Breast epithelium (tissue), 4 donors: ENCODE results near the gene PTF1A. TPM values are rescaled to one million over a fixed set of nuclear protein-coding genes. Genes with fewer than 3 reads are reported as not detected.

Experiments
- DNase-seq, 2 donors: peaks; one replicate each; pipeline ENCODE4 v3.0.0-alpha.2; 2019; ENCODE audit warnings: low spot score in 2 of 2
- H3K27ac ChIP-seq, 2 donors: fragments of 200-600 bp; sonication (generic) in 1 of 2; one replicate each; pipeline ENCODE4 v1.5.1; 2016 to 2019; ENCODE audit warnings: mild to moderate bottlenecking in 1 of 2
- H3K27me3 ChIP-seq, 2 donors: fragments of 200-600 bp; sonication (generic) in 1 of 2; one replicate each; pipeline versions ENCODE4 v1.5.1 to v1.6.0; 2017 to 2019; ENCODE audit warnings: control low read depth in 1 of 2, mild to moderate bottlenecking in 1 of 2
- H3K36me3 ChIP-seq: fragments of 200-600 bp; one replicate; pipeline ENCODE4 v1.5.1; 2019
- H3K4me1 ChIP-seq, 2 donors: fragments of 200-600 bp; sonication (generic); one replicate each; pipeline ENCODE4 v1.5.1; 2016 to 2019; ENCODE audit warnings: control low read depth in 1 of 2
- H3K4me3 ChIP-seq, 3 donors: fragments of 200-600 bp; sonication (generic); 1 replicate in 2 of 3; 2 replicates in 1 of 3; pipeline ENCODE4 v1.5.1; 2016 to 2019; ENCODE audit warnings: mild to moderate bottlenecking in 3 of 3, moderate library complexity in 2 of 3
- H3K9me3 ChIP-seq, 2 donors: fragments of 200-600 bp; sonication (generic) in 1 of 2; one replicate each; pipeline ENCODE4 v1.5.1; 2016 to 2019; ENCODE audit warnings: control low read depth in 1 of 2
- POLR2A ChIP-seq: fragments of 450-650 bp; IDR thresholded peaks from one replicate; pipeline ENCODE4 v1.6.1; 2016; ENCODE audit warnings: antibody characterized with exemption, mild to moderate bottlenecking, moderate library complexity
- POLR2AphosphoS5 ChIP-seq, 3 donors: sonication (generic); formaldehyde crosslinking; IDR thresholded peaks; one replicate each; pipeline ENCODE4 v1.6.1; 2017; ENCODE audit warnings: antibody characterized with exemption in 3 of 3
- intact Hi-C: fragments of 100-400 bp; cut with DNase I; formaldehyde crosslinking; loops from one replicate; pipeline ENCODE4 v1.15.1; 2023; ENCODE audit warnings: low total_unique reads
- total RNA-seq, 3 donors: library from RNA; depleted of rRNA; stranded (reverse); fragments of >200 nt; gene quantifications; one replicate each; pipeline ENCODE4 v1.1.0, GENCODE V29; 2016
- TF ChIP-seq, protein P1 (sequence below), 3 donors: fragments of 450-650 bp; IDR thresholded peaks; one replicate each; pipeline ENCODE4 v1.5.1; 2016 to 2017; ENCODE audit warnings: antibody characterized with exemption in 3 of 3, mild to moderate bottlenecking in 3 of 3, moderate library complexity in 3 of 3

The PTF1A gene
- total RNA-seq, 3 donors from 2014 or later = not detected

DNA sequence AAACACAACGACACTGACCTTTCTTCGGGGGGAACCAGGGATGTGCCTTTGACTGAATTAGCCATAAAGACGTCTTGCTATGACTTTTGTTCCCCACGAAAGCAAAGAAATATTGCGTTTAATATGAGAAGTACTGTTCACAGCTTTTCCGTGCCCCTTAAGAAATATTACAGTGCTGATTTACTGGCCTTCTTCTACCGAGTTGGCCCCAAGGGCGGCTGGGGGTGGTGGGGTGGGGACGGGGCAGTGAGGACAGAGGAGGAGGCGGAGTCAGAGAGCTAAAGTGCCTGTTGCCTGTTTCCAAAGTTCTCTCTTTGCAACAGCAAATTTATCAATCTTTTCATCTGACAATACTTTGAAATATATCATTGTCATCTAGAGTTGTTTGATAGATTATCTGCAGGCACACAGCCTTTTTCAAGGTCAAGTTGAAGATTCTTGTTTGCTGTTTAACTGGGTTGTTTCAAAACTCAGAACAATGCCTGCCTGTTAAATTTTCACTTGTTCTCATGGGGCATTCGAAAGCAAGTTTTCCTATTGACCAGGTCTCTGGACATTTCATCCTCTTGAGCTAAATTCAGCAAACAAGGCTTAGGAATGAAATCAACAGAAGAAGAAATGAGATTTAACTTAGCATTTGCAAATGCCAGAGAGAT is 9.0 kb downstream of the PTF1A start:
- intact Hi-C loops = no loop called here
- no peak for DNase-seq
- H3K9me3 ChIP-seq = no peaks in the 10 kb centered on the region
- no peaks in the 10 kb centered on the region for H3K36me3 ChIP-seq
- H3K4me1 ChIP-seq = no peaks in the 10 kb centered on the region
- H3K27ac ChIP-seq = no peak overlapping the region
- no peak overlapping the region for H3K4me3 ChIP-seq
- TF ChIP-seq, protein P1, sequence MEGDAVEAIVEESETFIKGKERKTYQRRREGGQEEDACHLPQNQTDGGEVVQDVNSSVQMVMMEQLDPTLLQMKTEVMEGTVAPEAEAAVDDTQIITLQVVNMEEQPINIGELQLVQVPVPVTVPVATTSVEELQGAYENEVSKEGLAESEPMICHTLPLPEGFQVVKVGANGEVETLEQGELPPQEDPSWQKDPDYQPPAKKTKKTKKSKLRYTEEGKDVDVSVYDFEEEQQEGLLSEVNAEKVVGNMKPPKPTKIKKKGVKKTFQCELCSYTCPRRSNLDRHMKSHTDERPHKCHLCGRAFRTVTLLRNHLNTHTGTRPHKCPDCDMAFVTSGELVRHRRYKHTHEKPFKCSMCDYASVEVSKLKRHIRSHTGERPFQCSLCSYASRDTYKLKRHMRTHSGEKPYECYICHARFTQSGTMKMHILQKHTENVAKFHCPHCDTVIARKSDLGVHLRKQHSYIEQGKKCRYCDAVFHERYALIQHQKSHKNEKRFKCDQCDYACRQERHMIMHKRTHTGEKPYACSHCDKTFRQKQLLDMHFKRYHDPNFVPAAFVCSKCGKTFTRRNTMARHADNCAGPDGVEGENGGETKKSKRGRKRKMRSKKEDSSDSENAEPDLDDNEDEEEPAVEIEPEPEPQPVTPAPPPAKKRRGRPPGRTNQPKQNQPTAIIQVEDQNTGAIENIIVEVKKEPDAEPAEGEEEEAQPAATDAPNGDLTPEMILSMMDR (IDR thresholded peaks at IDR 0.05) = no peak
- TF ChIP-seq POLR2AphosphoS5 (IDR thresholded peaks at IDR 0.05) (no peak), POLR2A (no peak)
- peaks cover 0 to 77% of the 10 kb centered on the region in 2 donors for H3K27me3 ChIP-seq

DNA sequence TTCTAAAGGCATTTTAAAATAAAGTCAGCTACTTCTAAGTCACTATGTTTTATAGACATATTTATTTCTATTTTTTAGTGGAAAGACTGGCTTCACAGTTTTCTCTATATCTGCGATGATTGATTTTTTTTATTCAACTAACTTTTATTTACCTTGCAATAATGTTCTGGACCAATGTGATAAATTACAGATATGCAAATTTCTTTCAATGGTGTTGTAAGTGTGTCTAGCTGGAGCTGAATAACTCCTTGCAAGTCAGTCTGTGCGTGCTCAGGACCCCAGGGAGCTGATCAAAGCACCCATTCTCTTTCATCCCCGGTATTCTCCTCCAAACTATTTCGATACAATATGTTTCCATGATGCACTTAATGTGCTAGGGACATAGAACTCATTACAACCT is 9.7 kb downstream of the PTF1A start:
- H3K4me1 ChIP-seq = no peaks in the 10 kb centered on the region
- H3K36me3 ChIP-seq = no peaks in the 10 kb centered on the region
- peaks cover 0 to 69% of the 10 kb centered on the region in 2 donors for H3K27me3 ChIP-seq
- TF ChIP-seq, protein P1 (IDR thresholded peaks at IDR 0.05) = no peak
- TF ChIP-seq POLR2AphosphoS5 (IDR thresholded peaks at IDR 0.05) (no peak), POLR2A (no peak)
- no peak overlapping the region for H3K27ac ChIP-seq
- intact Hi-C loops = no loop called here
- no peak for DNase-seq
- H3K4me3 ChIP-seq = no peak overlapping the region
- H3K9me3 ChIP-seq = no peaks in the 10 kb centered on the region

DNA sequence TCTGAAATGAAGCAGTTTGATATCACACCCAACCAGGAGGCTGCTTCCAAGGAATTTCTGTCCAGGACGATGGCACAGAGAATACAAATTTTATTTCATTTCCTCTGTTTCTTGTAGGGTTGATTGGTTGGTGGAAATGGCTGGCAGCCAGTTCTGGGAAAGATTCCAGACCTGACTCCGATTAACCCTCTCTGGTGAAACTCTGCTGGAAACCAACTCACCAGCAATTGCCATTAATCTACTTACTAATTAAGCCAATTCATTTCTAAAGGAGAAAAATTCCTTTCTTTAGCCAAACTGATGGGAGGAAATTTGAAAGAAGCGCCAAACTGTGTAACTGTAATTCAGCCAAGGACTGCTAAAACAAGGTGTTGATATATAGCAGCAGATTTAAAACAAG is 10.7 kb downstream of the PTF1A start:
- no peak overlapping the region for H3K4me3 ChIP-seq
- TF ChIP-seq, protein P1 (IDR thresholded peaks at IDR 0.05) = no peak
- TF ChIP-seq POLR2AphosphoS5 (IDR thresholded peaks at IDR 0.05) (no peak), POLR2A (no peak)
- intact Hi-C loops = no loop called here

DNA sequence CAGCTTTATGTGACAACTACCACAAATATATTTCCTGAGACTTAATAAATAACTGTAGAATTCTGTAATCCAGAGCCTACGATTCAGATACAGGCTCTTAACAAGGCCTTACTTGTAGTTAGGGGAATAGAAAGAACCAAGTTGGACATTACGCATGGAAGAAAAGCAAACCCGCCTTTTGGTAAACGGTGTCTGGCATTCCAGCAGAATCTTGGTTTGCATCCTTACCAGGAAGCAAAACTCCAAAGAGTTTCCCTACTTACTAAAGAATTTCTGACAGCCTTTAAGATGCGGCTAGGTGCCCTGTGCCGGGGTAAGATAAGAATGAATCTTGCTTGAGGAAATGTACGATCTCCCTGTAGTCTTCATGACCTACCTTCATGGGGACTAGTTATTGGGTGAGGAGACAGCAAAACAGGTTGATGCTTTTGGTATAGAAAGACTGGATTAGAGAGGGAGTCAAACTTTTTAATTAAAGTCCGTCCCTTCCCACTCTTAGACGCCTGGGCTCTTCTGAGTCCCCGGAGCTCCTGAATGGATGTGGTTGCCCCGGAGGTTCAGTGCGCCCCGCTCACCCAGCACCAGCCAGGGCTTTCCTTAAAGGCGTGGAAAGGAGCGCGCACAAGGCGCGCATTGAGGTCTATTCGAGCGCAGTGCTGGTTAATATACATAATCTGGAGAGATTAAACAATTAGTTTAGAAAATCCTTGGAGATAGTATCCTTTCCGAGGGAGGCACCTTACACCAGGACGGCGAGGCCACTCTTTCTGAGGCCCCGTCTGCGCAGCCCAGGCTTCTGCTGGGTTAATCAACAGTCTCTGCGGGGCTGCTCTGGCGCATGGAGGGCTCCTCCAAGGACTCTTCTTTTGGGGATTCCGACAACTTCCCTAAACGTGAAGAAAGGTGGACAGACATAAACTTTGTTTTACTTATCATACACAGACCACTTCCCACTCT is 11.5 kb downstream of the PTF1A start:
- H3K4me3 ChIP-seq = no peak overlapping the region
- H3K4me1 ChIP-seq = no peaks in the 10 kb centered on the region
- peaks cover 0 to 51% of the 10 kb centered on the region in 2 donors for H3K27me3 ChIP-seq
- DNase-seq = no peak
- H3K36me3 ChIP-seq = no peaks in the 10 kb centered on the region
- intact Hi-C loops = no loop called here
- no peak for TF ChIP-seq POLR2AphosphoS5 (IDR thresholded peaks at IDR 0.05)
- TF ChIP-seq, protein P1 (IDR thresholded peaks at IDR 0.05) = no peak
- TF ChIP-seq POLR2A = no peak
- no peak overlapping the region for H3K27ac ChIP-seq
- no peaks in the 10 kb centered on the region for H3K9me3 ChIP-seq

More for the DNA sequence above, 10.7 kb downstream of the PTF1A start:
- Histone ChIP-seq H3K36me3 (no peaks in the 10 kb centered on the region), H3K27ac (no peak overlapping the region), H3K4me1 (no peaks in the 10 kb centered on the region), H3K27me3 (peaks cover 0 to 60% of the 10 kb centered on the region in 2 donors), H3K9me3 (no peaks in the 10 kb centered on the region)
- DNase-seq = no peak

DNA sequence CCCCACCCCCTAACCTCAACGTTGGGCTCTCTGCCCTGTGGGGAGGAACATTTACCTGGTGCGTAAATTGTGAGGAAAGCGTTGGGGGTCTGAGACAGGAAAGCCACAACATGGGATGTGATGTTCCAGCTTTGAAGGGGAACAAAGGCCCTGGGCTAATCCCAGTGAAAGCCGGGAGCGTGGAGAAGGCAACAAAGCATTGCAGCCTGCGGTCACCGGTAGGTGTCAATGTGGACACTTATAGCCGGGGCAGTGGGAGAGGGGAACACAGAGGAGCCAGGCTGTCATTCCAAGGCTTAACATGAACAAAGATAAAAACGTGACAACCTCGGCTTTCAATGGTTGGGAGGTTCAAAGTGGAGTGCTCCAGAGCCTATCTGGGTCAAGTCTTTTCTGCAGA is 12.7 kb downstream of the PTF1A start:
- H3K4me3 ChIP-seq = no peak overlapping the region
- H3K36me3 ChIP-seq = no peaks in the 10 kb centered on the region
- no peaks in the 10 kb centered on the region for H3K4me1 ChIP-seq
- intact Hi-C loops = no loop called here
- H3K27me3 ChIP-seq = peaks cover 0 to 40% of the 10 kb centered on the region in 2 donors
- TF ChIP-seq POLR2AphosphoS5 (IDR thresholded peaks at IDR 0.05) = no peak
- TF ChIP-seq, protein P1 (IDR thresholded peaks at IDR 0.05) = no peak
- TF ChIP-seq POLR2A = no peak
- H3K27ac ChIP-seq = no peak overlapping the region
- no peak for DNase-seq
- H3K9me3 ChIP-seq = no peaks in the 10 kb centered on the region
